WTC11 (cell line): ENCODE data around the gene GMEB2. TPM values are rescaled to one million over a fixed set of nuclear protein-coding genes. Genes with fewer than 3 reads are reported as not detected.

Experiments used
- ATAC-seq: fragments of 200-7000 bp; cut with Tn5 transposase; 2 replicates; pipeline ENCODE4 v1.10.0; 2021; ENCODE audit warnings: mild to moderate bottlenecking, moderate library complexity
- CTCF ChIA-PET: fragments of 300-600 bp; sonication (Branson Sonifier 250); formaldehyde crosslinking; loops from one replicate; lab custom pipeline; 2021; ENCODE audit warnings: antibody characterized with exemption; lab: Charles Lee
- POLR2A ChIA-PET: fragments of 350-600 bp; sonication (Branson Sonifier 250); formaldehyde crosslinking; loops from one replicate; lab custom pipeline; 2021; ENCODE audit warnings: antibody characterized with exemption; lab: Charles Lee
- DNase-seq: peaks from one replicate; pipeline ENCODE4 v3.0.0; 2021; ENCODE audit warnings: low spot score
- H3K27ac Mint-ChIP-seq: 2 replicates; pipeline ENCODE4 v1.8.0; 2021; ENCODE audit warnings: mixed read lengths
- H3K27me3 Mint-ChIP-seq: 2 replicates; pipeline ENCODE4 v1.8.0; 2021; ENCODE audit warnings: low read depth, mild to moderate bottlenecking, moderate library complexity, mixed read lengths
- H3K36me3 Mint-ChIP-seq: 2 replicates; pipeline ENCODE4 v1.8.0; 2021; ENCODE audit warnings: mixed read lengths
- H3K4me1 Mint-ChIP-seq: 2 replicates; pipeline ENCODE4 v1.8.0; 2022; ENCODE audit warnings: mixed read lengths
- H3K4me3 Mint-ChIP-seq: 2 replicates; pipeline ENCODE4 v1.8.0; 2021; ENCODE audit warnings: mild to moderate bottlenecking, moderate library complexity, mixed read lengths
- H3K9me3 Mint-ChIP-seq: 2 replicates; pipeline ENCODE4 v1.8.0; 2021; ENCODE audit warnings: mixed read lengths
- E2F4 ChIP-seq: sonication (generic); formaldehyde crosslinking; IDR thresholded peaks from 2 replicates; pipeline ENCODE4 v1.8.1; 2022; ENCODE audit warnings: low read depth, mild to moderate bottlenecking, moderate library complexity, missing genetic modification reagents, borderline replicate concordance
- EMX1 ChIP-seq: fragments of 250-450 bp; sonication (Bioruptor Pico); IDR thresholded peaks from 2 replicates; pipeline ENCODE4 v1.8.0; 2021; ENCODE audit warnings: mild to moderate bottlenecking
- FOXP4 ChIP-seq: sonication (generic); formaldehyde crosslinking; IDR thresholded peaks from 2 replicates; pipeline ENCODE4 v1.8.0; 2022; ENCODE audit warnings: mild to moderate bottlenecking, missing genetic modification reagents
- GABPB1 ChIP-seq: sonication (generic); formaldehyde crosslinking; IDR thresholded peaks from 2 replicates; pipeline ENCODE4 v1.8.1; 2023; ENCODE audit warnings: mild to moderate bottlenecking, missing genetic modification reagents
- GRHL2 ChIP-seq: fragments of 250-450 bp; sonication (Bioruptor Pico); IDR thresholded peaks from 2 replicates; pipeline ENCODE4 v1.8.0; 2022; ENCODE audit warnings: mild to moderate bottlenecking, moderate library complexity; ENCODE audit not compliant: insufficient replicate concordance, severe bottlenecking
- GTF2I ChIP-seq: fragments of 250-450 bp; sonication (Bioruptor Pico); conservative IDR thresholded peaks from 2 replicates; pipeline ENCODE4 v1.4.0; 2021; ENCODE audit warnings: mild to moderate bottlenecking
- NFE2L1 ChIP-seq: sonication (generic); formaldehyde crosslinking; IDR thresholded peaks from 2 replicates; pipeline ENCODE4 v1.8.1; 2023; ENCODE audit warnings: missing genetic modification reagents
- NR3C1 ChIP-seq: sonication (generic); formaldehyde crosslinking; conservative IDR thresholded peaks from 2 replicates; pipeline ENCODE4 v1.8.1; 2023; ENCODE audit warnings: low read depth, mild to moderate bottlenecking, missing genetic modification reagents
- SOX15 ChIP-seq: fragments of 250-450 bp; sonication (Bioruptor Pico); IDR thresholded peaks from 2 replicates; pipeline ENCODE4 v1.9.0; 2021; ENCODE audit warnings: mild to moderate bottlenecking
- ZNF232 ChIP-seq: sonication (generic); formaldehyde crosslinking; IDR thresholded peaks from 2 replicates; pipeline ENCODE4 v1.8.0; 2022; ENCODE audit warnings: mild to moderate bottlenecking, missing genetic modification reagents
- ZNF281 ChIP-seq: sonication (generic); formaldehyde crosslinking; IDR thresholded peaks from 2 replicates; pipeline ENCODE4 v1.8.0; 2023; ENCODE audit warnings: mild to moderate bottlenecking, missing genetic modification reagents
- ZNF396 ChIP-seq: fragments of 250-450 bp; sonication (Bioruptor Pico); IDR thresholded peaks from 2 replicates; pipeline ENCODE4 v1.8.0; 2021; ENCODE audit warnings: mild to moderate bottlenecking, moderate library complexity, borderline replicate concordance
- total RNA-seq: library from RNA; stranded (reverse); gene quantifications from 3 replicates; pipeline ENCODE4 v1.2.3, GENCODE V29; 2021
- TF ChIP-seq, protein P1 (sequence below): fragments of 250-450 bp; sonication (Bioruptor Pico); IDR thresholded peaks from 2 replicates; pipeline ENCODE4 v1.9.0; 2021; ENCODE audit warnings: moderate library complexity, mild to moderate bottlenecking, inconsistent platforms, borderline replicate concordance
- TF ChIP-seq, protein P2 (sequence below): sonication (generic); formaldehyde crosslinking; IDR thresholded peaks from 2 replicates; pipeline ENCODE4 v1.8.1; 2023; ENCODE audit warnings: mild to moderate bottlenecking, missing genetic modification reagents
- TF ChIP-seq, protein P3 (sequence below): fragments of 250-450 bp; sonication (Bioruptor Pico); conservative IDR thresholded peaks from 2 replicates; pipeline ENCODE4 v1.9.0; 2021; ENCODE audit warnings: mild to moderate bottlenecking

The GMEB2 gene
- total RNA-seq, 1 experiment from 2014 or later = 14.8 TPM

GRCh38 chr20:63610581-63611435 is 16.1 kb downstream of the GMEB2 start:
- Mint-ChIP-seq H3K36me3 (peaks cover 16% of the 10 kb centered on the region), H3K27ac (peak overlapping the region; percentile 80; the same call in 1 of the 2 replicates), H3K4me1 (no peaks in the 10 kb centered on the region), H3K9me3 (peaks cover 14% of the 10 kb centered on the region), H3K27me3 (no peaks in the 10 kb centered on the region; the same call in 1 of the 2 replicates), H3K4me3 (no peak overlapping the region)
- ATAC-seq (no peak), DNase-seq (no peak)
- POLR2A ChIA-PET = no interaction called here
- TF ChIP-seq GABPB1 (CRISPR knock-in tag) (no peak), NR3C1 (CRISPR knock-in tag) (no peak), EMX1 (CRISPR knock-in tag) (no peak), ZNF232 (CRISPR knock-in tag) (no peak), GTF2I (no peak), ZNF396 (CRISPR knock-in tag) (no peak), ZNF281 (CRISPR knock-in tag) (no peak), SOX15 (CRISPR knock-in tag) (no peak), GRHL2 (CRISPR knock-in tag) (no peak), FOXP4 (CRISPR knock-in tag) (no peak), E2F4 (CRISPR knock-in tag) (no peak), NFE2L1 (CRISPR knock-in tag) (no peak)
- TF ChIP-seq, protein P1, sequence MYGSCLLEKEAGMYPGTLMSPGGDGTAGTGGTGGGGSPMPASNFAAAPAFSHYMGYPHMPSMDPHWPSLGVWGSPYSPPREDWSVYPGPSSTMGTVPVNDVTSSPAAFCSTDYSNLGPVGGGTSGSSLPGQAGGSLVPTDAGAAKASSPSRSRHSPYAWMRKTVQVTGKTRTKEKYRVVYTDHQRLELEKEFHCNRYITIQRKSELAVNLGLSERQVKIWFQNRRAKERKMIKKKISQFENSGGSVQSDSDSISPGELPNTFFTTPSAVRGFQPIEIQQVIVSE (CRISPR knock-in tag) = no peak
- TF ChIP-seq, protein P2, sequence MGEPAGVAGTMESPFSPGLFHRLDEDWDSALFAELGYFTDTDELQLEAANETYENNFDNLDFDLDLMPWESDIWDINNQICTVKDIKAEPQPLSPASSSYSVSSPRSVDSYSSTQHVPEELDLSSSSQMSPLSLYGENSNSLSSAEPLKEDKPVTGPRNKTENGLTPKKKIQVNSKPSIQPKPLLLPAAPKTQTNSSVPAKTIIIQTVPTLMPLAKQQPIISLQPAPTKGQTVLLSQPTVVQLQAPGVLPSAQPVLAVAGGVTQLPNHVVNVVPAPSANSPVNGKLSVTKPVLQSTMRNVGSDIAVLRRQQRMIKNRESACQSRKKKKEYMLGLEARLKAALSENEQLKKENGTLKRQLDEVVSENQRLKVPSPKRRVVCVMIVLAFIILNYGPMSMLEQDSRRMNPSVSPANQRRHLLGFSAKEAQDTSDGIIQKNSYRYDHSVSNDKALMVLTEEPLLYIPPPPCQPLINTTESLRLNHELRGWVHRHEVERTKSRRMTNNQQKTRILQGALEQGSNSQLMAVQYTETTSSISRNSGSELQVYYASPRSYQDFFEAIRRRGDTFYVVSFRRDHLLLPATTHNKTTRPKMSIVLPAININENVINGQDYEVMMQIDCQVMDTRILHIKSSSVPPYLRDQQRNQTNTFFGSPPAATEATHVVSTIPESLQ (CRISPR knock-in tag) = no peak
- TF ChIP-seq, protein P3, sequence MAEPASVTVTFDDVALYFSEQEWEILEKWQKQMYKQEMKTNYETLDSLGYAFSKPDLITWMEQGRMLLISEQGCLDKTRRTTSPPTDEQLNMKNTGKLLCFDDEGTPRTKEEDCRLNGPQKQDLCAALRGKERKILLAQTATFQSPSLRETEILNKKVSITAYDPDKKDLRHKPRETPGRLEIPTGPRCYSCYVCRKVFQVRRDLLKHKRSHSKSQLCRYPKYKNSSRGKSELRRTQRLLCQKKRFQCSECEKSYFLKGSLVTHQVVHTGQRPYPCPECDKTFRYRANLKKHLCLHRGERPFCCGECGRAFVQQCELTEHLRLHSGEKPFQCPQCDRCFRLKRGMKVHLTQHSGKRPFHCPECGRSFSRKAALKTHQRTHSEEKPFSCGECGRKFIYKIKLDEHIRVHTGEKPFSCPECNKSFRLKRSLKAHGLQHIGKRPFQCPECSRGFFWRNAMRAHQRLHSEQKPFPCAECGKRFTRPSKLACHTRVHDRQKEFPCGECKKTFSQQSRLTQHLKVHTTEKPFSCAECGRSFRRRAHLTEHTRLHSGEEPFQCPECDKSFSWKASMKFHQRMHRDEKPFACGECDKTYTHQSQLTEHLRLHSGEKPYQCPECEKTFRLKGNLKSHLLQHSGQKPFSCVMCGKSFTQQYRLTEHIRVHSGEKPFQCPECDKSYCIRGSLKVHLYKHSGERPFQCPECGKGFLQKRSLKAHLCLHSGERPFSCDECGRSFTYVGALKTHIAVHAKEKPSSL (CRISPR knock-in tag) = no peak
- CTCF ChIA-PET = interaction anchor here (1.3 kb wide), 1 partner anchor 10 kb away, joined by 5 read pairs; no protein-coding TSS in a partner anchor
